ENCODE measurements around the gene NEIL3.

Gene NEIL3

GRCh38 chr4:177265729-177266128, 43.9 kb upstream of the NEIL3 start:
- Histone ChIP-seq H3K27ac (replicated peaks) (no peak overlapping the region), H3K4me3 (replicated peaks; ENCODE audit: insufficient read depth, low read length) (no peak overlapping the region), H3K27me3 (ENCODE audit: insufficient read depth, poor library complexity, severe bottlenecking) (no peaks in the 10 kb centered on the region)
- no peak for DNase-seq (ENCODE audit: low read depth in 1 of 2, low spot score in 1 of 2)
- TF ChIP-seq POLR2AphosphoS5 (IDR thresholded peaks at IDR 0.05; ENCODE audit: low read depth) (no peak), REST (IDR thresholded peaks at IDR 0.05; ENCODE audit: insufficient replicate concordance, low read depth) (no peak), GABPA (IDR thresholded peaks at IDR 0.05; ENCODE audit: low read depth) (no peak), SPI1 (IDR thresholded peaks at IDR 0.05; ENCODE audit: borderline replicate concordance, low read depth) (no peak), CTCF (IDR thresholded peaks at IDR 0.05; ENCODE audit: insufficient read depth, low read length) (no peak)

GRCh38 chr4:177266506-177266905, 43.2 kb upstream of the NEIL3 start:
- TF ChIP-seq POLR2AphosphoS5 (IDR thresholded peaks at IDR 0.05; ENCODE audit: low read depth) (no peak), CTCF (IDR thresholded peaks at IDR 0.05; ENCODE audit: insufficient read depth, low read length) (no peak), SPI1 (IDR thresholded peaks at IDR 0.05; ENCODE audit: borderline replicate concordance, low read depth) (no peak), GABPA (IDR thresholded peaks at IDR 0.05; ENCODE audit: low read depth) (no peak), REST (IDR thresholded peaks at IDR 0.05; ENCODE audit: insufficient replicate concordance, low read depth) (no peak)
- H3K4me3 ChIP-seq (replicated peaks; ENCODE audit: insufficient read depth, low read length): no peak overlapping the region
- H3K27ac ChIP-seq (replicated peaks): 0 out of 2 replicates have a peak overlapping the region, but pooled peaks have one; percentile 20
- DNase-seq (ENCODE audit: low read depth in 1 of 2, low spot score in 1 of 2): no peak
- H3K27me3 ChIP-seq (ENCODE audit: insufficient read depth, poor library complexity, severe bottlenecking): no peaks in the 10 kb centered on the region

GRCh38 chr4:177267911-177268310, 41.8 kb upstream of the NEIL3 start:
- H3K27ac ChIP-seq (replicated peaks): no peak overlapping the region
- peak in 1 of 2 experiments; percentile 18 for DNase-seq (ENCODE audit: low read depth in 1 of 2, low spot score in 1 of 2)
- no peak for TF ChIP-seq CTCF (IDR thresholded peaks at IDR 0.05; ENCODE audit: insufficient read depth, low read length)
- no peak overlapping the region for H3K4me3 ChIP-seq (replicated peaks; ENCODE audit: insufficient read depth, low read length)
- no peaks in the 10 kb centered on the region for H3K27me3 ChIP-seq (ENCODE audit: insufficient read depth, poor library complexity, severe bottlenecking)

- H3K27ac ChIP-seq (replicated peaks): no peak overlapping the region
- no peaks in the 10 kb centered on the region for H3K27me3 ChIP-seq (ENCODE audit: insufficient read depth, poor library complexity, severe bottlenecking)
- TF ChIP-seq SPI1 (IDR thresholded peaks at IDR 0.05; ENCODE audit: borderline replicate concordance, low read depth): no peak
- no peak for DNase-seq (ENCODE audit: low read depth in 1 of 2, low spot score in 1 of 2)
- no peak overlapping the region for H3K4me3 ChIP-seq (replicated peaks; ENCODE audit: insufficient read depth, low read length)
Measured at GRCh38 chr4:177271091-177271490, 38.6 kb upstream of the NEIL3 start.
